Adrenal gland (tissue), 12 donors: ENCODE results near the gene MAP7. TPM values are rescaled to one million over a fixed set of nuclear protein-coding genes. Genes with fewer than 3 reads are reported as not detected.

Experiments
- DNase-seq, 7 donors: peaks; one replicate each; pipeline ENCODE4 v3.0.0-alpha.2; 2019 to 2020
- H3K27ac ChIP-seq, 5 donors: fragments of 200-600 bp; sonication (generic) in 4 of 5; 1 replicate in 3 of 5; 2 replicates in 2 of 5; pipeline versions ENCODE4 v1.5.1 to v1.8.0; 2016 to 2020; ENCODE audit warnings: mild to moderate bottlenecking in 1 of 5
- H3K27me3 ChIP-seq: fragments of 200-600 bp; 2 replicates; pipeline ENCODE4 v1.8.0; 2021
- H3K36me3 ChIP-seq, 2 donors: fragments of 200-600 bp; replicated peaks in 1 of 2; 1 replicate in 1 of 2; 2 replicates in 1 of 2; pipeline versions ENCODE4 v1.5.1 to v1.8.0; 2018 to 2022
- H3K4me1 ChIP-seq, 2 donors: fragments of 200-600 bp; replicated peaks in 1 of 2; 1 replicate in 1 of 2; 2 replicates in 1 of 2; pipeline versions ENCODE4 v1.5.1 to v1.8.0; 2018 to 2021
- H3K4me3 ChIP-seq, 4 donors: fragments of 200-600 bp; sonication (generic) in 3 of 4; one replicate each; pipeline ENCODE4 v1.5.1; 2016 to 2018
- H3K9me3 ChIP-seq, 3 donors: fragments of 200-600 bp; sonication (generic) in 1 of 3; replicated peaks in 1 of 3; 1 replicate in 2 of 3; 2 replicates in 1 of 3; pipeline versions ENCODE4 v1.5.1 to v1.8.0; 2016 to 2021
- POLR2A ChIP-seq, 2 donors: fragments of 450-650 bp; IDR thresholded peaks; one replicate each; pipeline ENCODE4 v1.6.1; 2017; ENCODE audit warnings: antibody characterized with exemption in 2 of 2, mild to moderate bottlenecking in 2 of 2, moderate library complexity in 1 of 2
- WGBS, 4 donors: extraction: QIAGEN DNeasy Blood & Tissue Kit in 2 of 4; methylation state at CpG; one replicate each; pipeline versions ENCODE4 v1.1.5 to v1.1.7; 2013 to 2017; 5-methylcytosine and 5-hydroxymethylcytosine counted together
- intact Hi-C, 2 donors: fragments of 100-400 bp; cut with DNase I; formaldehyde crosslinking; loops; one replicate each; pipeline versions ENCODE4 v1.14.1 to v1.15.0; 2022 to 2023
- polyA plus RNA-seq, 3 donors: library from polyadenylated mRNA; stranded (reverse); fragments of 200-250 nt in 2 of 3; fragments of 350-450 nt in 1 of 3; fragmentation: Illumina TruSeq in 1 of 3; extraction: RNeasy Lipid Tissue Mini Kit (QIAGEN cat#74804) in 1 of 3; gene quantifications; one replicate each; pipeline ENCODE4 v1.2.3, GENCODE V29; 2013 to 2014
- total RNA-seq, 9 donors: library from RNA; depleted of rRNA in 4 of 9; stranded (reverse); fragments of >200 nt in 4 of 9; fragments of 120-200 nt in 1 of 9; fragmentation: NEBNext Ultra II Directional in 1 of 9; extraction: Animal tissue kit (Norgen Biotek cat#: 25700) in 1 of 9; gene quantifications; one replicate each; pipeline versions ENCODE4 v1.1.0 to v1.2.4, GENCODE V29; 2013 to 2023
- TF ChIP-seq, protein P1 (sequence below), 6 experiments: fragments of 450-650 bp in 4 of 6; fragments of 200-600 bp in 2 of 6; sonication (generic) in 1 of 6; IDR thresholded peaks; 1 replicate in 5 of 6; 2 replicates in 1 of 6; pipeline versions ENCODE4 v1.5.1 to v1.8.0; 2016 to 2021; ENCODE audit warnings: antibody characterized with exemption in 6 of 6, mild to moderate bottlenecking in 2 of 6, moderate library complexity in 1 of 6
- donor health status: healthy with polysubstance abuse.
- donor health status: Bipolar disorder and iron deficiency.
- donor health status: DM: yes; HTN: yes; CAD: no.
- donor health status: DM: no; HTN: no; CAD: no.
- donor health status: DM: no; HTN: no; CAD: no.
- donor health status: DM: yes; HTN: yes; CAD: no.

MAP7 gene
- total and polyA plus RNA-seq, 12 donors, result 4.7 to 31.6 (median 11.3) TPM

DNA sequence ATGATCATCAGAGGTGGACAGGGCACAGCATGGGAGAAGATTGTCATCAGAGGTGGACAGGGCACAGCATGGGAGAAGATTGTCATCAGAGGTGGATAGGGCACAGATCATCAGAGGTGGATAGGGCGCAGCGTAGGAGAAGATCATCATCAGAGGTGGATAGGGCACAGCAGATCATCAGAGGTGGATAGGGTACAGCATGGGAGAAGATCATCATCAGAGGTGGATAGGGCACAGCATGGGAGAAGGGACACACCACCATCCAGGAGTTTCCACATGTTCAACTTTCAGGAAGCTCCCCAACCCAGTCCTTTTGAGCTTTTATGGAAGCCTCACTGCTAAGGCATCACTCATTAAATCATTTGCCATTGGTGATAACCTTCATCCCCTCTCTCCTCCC lies 104.1 kb downstream of the MAP7 start:
- no peaks in the 10 kb centered on the region for H3K36me3 ChIP-seq
- no peaks in the 10 kb centered on the region for H3K4me1 ChIP-seq
- no peak overlapping the region for H3K4me3 ChIP-seq
- no peaks in the 10 kb centered on the region for H3K9me3 ChIP-seq
- TF ChIP-seq, protein P1, sequence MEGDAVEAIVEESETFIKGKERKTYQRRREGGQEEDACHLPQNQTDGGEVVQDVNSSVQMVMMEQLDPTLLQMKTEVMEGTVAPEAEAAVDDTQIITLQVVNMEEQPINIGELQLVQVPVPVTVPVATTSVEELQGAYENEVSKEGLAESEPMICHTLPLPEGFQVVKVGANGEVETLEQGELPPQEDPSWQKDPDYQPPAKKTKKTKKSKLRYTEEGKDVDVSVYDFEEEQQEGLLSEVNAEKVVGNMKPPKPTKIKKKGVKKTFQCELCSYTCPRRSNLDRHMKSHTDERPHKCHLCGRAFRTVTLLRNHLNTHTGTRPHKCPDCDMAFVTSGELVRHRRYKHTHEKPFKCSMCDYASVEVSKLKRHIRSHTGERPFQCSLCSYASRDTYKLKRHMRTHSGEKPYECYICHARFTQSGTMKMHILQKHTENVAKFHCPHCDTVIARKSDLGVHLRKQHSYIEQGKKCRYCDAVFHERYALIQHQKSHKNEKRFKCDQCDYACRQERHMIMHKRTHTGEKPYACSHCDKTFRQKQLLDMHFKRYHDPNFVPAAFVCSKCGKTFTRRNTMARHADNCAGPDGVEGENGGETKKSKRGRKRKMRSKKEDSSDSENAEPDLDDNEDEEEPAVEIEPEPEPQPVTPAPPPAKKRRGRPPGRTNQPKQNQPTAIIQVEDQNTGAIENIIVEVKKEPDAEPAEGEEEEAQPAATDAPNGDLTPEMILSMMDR (IDR thresholded peaks at IDR 0.05), result no peak
- TF ChIP-seq POLR2A (IDR thresholded peaks at IDR 0.05), result no peak
- 77 to 100% (median 97%) methylated on average over 2 of the region's 2 CpGs for WGBS, 4 donors
- H3K27ac ChIP-seq, result no peak overlapping the region
- DNase-seq, result no peak
- intact Hi-C loops, result no loop called here
- H3K27me3 ChIP-seq, result no peaks in the 10 kb centered on the region

DNA sequence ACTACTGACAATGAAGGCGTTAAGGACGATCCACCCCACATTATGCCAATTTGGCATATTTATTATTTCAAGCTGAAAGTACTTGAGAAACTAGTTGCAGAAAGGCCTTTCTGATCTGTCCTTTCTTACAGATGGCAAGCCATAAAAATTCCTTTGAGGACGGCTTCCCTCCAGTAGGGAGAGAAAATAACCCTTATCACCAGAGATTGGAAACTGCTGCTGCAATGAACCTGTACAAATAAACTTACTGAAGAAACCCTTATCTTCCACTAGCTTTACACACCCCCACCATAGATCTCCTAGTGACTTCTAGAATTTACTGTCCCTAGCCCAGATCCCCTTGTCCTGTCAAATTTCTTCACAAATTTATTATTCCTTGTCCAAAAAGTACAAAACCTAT lies 105.2 kb downstream of the MAP7 start:
- no peaks in the 10 kb centered on the region for H3K9me3 ChIP-seq
- no peaks in the 10 kb centered on the region for H3K4me1 ChIP-seq
- intact Hi-C loops, result no loop called here
- no peak for DNase-seq
- H3K4me3 ChIP-seq, result no peak overlapping the region
- no peaks in the 10 kb centered on the region for H3K36me3 ChIP-seq
- TF ChIP-seq POLR2A (IDR thresholded peaks at IDR 0.05), result no peak
- TF ChIP-seq, protein P1 (IDR thresholded peaks at IDR 0.05), result no peak
- no peak overlapping the region for H3K27ac ChIP-seq
- 78 to 85% (median 81%) methylated on average over 3 of the region's 3 CpGs for WGBS, 4 donors
- no peaks in the 10 kb centered on the region for H3K27me3 ChIP-seq

DNA sequence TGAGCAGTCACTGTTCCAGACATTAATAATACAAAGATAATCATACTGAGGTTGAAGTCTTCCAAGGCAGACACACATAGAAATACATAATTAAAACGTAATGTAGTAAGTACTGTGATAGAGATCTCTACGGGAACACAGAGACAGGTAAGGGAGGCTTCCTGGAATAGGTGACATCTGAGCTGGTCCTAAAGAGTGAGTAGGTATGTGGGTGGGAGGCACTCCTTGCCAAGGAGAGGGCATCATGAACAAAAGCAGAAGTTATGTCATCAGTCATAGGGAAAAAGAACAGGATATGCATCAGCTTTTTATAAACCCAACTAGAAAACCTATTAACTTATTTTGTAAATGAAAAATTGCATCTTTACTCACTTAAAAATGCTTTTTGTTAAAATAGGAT lies 110.0 kb downstream of the MAP7 start:
- DNase-seq, result no peak
- WGBS, 4 donors, result 74 to 89% (median 83%) methylated on average over 2 of the region's 2 CpGs
- Histone ChIP-seq H3K4me3 (no peak overlapping the region), H3K27ac (no peak overlapping the region), H3K9me3 (no peaks in the 10 kb centered on the region), H3K4me1 (no peaks in the 10 kb centered on the region), H3K27me3 (no peaks in the 10 kb centered on the region), H3K36me3 (no peaks in the 10 kb centered on the region)
- intact Hi-C loops, result no loop called here
- no peak for TF ChIP-seq POLR2A (IDR thresholded peaks at IDR 0.05)
- TF ChIP-seq, protein P1 (IDR thresholded peaks at IDR 0.05), result no peak

DNA sequence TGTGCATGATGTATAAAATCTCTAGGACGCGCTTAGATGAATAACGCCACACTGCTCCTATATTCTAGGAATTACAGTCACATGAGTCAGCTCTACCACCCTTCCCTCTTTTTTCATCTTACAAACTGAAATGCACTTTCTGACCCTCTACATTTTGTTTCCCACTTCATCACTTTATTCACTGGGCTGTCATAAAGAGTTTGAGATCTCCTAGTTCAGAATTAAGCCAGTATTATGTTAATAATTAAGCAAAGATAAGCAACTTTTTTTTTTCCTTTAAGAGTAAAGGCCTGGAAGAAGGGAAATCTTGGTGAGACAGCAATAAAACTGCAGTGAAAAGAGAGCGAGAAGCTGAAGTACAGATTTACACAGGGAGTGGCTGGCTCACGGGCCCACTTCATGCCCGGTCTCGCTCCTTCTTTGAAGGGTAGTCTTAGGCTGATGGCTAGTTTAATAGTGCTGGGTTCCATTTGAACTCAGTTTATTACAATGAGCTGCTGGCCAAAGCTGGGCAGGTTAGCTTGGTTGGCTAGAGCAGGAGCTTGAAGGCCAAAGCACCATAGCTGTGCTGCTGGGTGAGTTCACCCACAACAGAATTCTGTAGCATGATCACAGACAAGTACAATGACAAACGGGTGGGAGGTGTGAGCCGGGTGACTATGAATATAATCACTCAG lies 110.6 kb downstream of the MAP7 start:
- no peaks in the 10 kb centered on the region for H3K36me3 ChIP-seq
- DNase-seq, result no peak
- H3K27me3 ChIP-seq, result no peaks in the 10 kb centered on the region
- WGBS, 4 donors, result 90 to 93% (median 92%) methylated on average over 9 of the region's 9 CpGs
- TF ChIP-seq, protein P1 (IDR thresholded peaks at IDR 0.05), result no peak
- no peak for TF ChIP-seq POLR2A (IDR thresholded peaks at IDR 0.05)
- no peaks in the 10 kb centered on the region for H3K9me3 ChIP-seq
- no peak overlapping the region for H3K4me3 ChIP-seq
- no peak overlapping the region for H3K27ac ChIP-seq
- intact Hi-C loops, result no loop called here
- no peaks in the 10 kb centered on the region for H3K4me1 ChIP-seq
